ENCODE results near the gene LRFN2. TPM values are rescaled to one million over a fixed set of nuclear protein-coding genes. Genes with fewer than 3 reads are reported as not detected.

Gene LRFN2
- total and polyA plus RNA-seq, 2 experiments from 2014 or later: 0.29 to 2.5 TPM

DNA sequence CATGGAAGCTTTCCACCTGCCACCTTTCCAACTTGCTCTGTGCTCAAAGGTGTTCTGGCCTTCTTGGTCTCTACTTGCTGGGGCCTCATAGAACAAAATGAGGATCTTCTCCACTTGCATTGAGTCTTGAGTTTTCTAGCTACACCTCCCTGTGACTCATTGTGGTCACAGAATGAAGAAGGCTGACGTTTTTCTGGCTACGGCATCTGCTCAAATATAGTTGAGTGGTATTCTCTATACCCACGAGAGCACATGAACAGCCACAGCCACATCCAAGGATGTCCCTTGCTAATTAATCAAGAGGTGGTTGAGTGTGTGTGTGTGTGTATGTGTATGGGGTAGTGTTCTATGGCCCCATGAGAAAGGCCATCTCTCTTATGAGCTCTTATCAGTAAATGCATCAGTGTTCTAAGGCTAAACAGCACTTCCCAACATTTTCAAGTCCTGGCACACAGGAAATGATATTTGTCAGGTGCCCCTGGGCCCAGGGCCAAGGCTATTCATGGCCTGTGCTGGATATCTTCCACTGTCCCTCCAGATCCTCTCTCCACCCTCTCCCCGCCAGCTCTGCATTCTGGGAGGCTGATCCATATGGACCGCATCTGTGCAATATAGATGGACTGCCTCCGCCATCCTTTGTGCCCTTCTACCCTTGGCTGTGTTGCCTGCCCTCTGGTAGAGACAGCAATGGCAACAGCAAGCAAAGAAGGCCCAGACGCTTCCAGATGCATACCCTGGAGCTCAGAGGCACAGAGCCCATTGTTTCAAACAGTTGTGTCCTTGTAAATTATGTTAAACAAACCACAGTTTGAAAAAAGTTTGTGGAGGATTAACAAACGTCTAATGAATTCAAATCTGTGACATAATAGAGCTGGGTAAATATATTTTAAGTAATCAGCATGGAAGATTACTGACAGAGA, 150.2 kb downstream of the LRFN2 start:
- 0 out of 2 replicates have a peak, but pooled peaks cover 3% of the 10 kb centered on the region for H3K4me1 ChIP-seq (ENCODE audit: insufficient read depth)
- no peaks in the 10 kb centered on the region for H3F3A ChIP-seq (replicated peaks; ENCODE audit: low read depth)
- no peak overlapping the region for H2AFZ ChIP-seq
- no peak overlapping the region for H3K4me3 ChIP-seq
- no peak overlapping the region for H3K4me3 Mint-ChIP-seq
- H3K27me3 Mint-ChIP-seq (ENCODE audit: insufficient read depth, low read depth, poor library complexity): peaks cover 5% of the 10 kb centered on the region
- H3K36me3 Mint-ChIP-seq (ENCODE audit: low read depth): peaks cover 17% of the 10 kb centered on the region; the same call in 2 of the 3 replicates
- no peak overlapping the region for H3K27ac ChIP-seq (ENCODE audit: low read depth)
- peaks cover 17% of the 10 kb centered on the region for H3K9me3 Mint-ChIP-seq
- ATAC-seq: no peak
- TF ChIP-seq EZH2 (IDR thresholded peaks at IDR 0.05; ENCODE audit: low read depth, unreplicated experiment) (no peak), STAT1 (IDR thresholded peaks at IDR 0.05; ENCODE audit: unreplicated experiment) (no peak), CREB1 (CRISPR knock-in tag; IDR thresholded peaks at IDR 0.05; ENCODE audit: low read depth) (no peak), NANOG (IDR thresholded peaks at IDR 0.05; ENCODE audit: borderline replicate concordance) (no peak), ZNF331 (CRISPR knock-in tag; IDR thresholded peaks at IDR 0.05; ENCODE audit: low read depth) (no peak), POLR2AphosphoS5 (IDR thresholded peaks at IDR 0.05; ENCODE audit: low read depth) (no peak), EZH2phosphoT487 (IDR thresholded peaks at IDR 0.05; ENCODE audit: unreplicated experiment) (no peak), ZNF114 (CRISPR knock-in tag; IDR thresholded peaks at IDR 0.05) (no peak), JUNB (IDR thresholded peaks at IDR 0.05; ENCODE audit: unreplicated experiment) (no peak)
- TF ChIP-seq, protein P1, sequence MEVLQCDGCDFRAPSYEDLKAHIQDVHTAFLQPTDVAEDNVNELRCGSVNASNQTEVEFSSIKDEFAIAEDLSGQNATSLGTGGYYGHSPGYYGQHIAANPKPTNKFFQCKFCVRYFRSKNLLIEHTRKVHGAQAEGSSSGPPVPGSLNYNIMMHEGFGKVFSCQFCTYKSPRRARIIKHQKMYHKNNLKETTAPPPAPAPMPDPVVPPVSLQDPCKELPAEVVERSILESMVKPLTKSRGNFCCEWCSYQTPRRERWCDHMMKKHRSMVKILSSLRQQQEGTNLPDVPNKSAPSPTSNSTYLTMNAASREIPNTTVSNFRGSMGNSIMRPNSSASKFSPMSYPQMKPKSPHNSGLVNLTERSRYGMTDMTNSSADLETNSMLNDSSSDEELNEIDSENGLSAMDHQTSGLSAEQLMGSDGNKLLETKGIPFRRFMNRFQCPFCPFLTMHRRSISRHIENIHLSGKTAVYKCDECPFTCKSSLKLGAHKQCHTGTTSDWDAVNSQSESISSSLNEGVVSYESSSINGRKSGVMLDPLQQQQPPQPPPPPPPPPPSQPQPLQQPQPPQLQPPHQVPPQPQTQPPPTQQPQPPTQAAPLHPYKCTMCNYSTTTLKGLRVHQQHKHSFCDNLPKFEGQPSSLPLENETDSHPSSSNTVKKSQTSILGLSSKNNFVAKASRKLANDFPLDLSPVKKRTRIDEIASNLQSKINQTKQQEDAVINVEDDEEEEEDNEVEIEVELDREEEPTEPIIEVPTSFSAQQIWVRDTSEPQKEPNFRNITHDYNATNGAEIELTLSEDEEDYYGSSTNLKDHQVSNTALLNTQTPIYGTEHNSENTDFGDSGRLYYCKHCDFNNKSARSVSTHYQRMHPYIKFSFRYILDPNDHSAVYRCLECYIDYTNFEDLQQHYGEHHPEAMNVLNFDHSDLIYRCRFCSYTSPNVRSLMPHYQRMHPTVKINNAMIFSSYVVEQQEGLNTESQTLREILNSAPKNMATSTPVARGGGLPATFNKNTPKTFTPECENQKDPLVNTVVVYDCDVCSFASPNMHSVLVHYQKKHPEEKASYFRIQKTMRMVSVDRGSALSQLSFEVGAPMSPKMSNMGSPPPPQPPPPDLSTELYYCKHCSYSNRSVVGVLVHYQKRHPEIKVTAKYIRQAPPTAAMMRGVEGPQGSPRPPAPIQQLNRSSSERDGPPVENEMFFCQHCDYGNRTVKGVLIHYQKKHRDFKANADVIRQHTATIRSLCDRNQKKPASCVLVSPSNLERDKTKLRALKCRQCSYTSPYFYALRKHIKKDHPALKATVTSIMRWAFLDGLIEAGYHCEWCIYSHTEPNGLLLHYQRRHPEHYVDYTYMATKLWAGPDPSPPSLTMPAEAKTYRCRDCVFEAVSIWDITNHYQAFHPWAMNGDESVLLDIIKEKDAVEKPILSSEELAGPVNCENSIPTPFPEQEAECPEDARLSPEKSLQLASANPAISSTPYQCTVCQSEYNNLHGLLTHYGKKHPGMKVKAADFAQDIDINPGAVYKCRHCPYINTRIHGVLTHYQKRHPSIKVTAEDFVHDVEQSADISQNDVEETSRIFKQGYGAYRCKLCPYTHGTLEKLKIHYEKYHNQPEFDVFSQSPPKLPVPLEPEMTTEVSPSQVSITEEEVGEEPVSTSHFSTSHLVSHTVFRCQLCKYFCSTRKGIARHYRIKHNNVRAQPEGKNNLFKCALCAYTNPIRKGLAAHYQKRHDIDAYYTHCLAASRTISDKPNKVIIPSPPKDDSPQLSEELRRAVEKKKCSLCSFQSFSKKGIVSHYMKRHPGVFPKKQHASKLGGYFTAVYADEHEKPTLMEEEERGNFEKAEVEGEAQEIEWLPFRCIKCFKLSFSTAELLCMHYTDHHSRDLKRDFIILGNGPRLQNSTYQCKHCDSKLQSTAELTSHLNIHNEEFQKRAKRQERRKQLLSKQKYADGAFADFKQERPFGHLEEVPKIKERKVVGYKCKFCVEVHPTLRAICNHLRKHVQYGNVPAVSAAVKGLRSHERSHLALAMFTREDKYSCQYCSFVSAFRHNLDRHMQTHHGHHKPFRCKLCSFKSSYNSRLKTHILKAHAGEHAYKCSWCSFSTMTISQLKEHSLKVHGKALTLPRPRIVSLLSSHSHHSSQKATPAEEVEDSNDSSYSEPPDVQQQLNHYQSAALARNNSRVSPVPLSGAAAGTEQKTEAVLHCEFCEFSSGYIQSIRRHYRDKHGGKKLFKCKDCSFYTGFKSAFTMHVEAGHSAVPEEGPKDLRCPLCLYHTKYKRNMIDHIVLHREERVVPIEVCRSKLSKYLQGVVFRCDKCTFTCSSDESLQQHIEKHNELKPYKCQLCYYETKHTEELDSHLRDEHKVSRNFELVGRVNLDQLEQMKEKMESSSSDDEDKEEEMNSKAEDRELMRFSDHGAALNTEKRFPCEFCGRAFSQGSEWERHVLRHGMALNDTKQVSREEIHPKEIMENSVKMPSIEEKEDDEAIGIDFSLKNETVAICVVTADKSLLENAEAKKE (CRISPR knock-in tag; IDR thresholded peaks at IDR 0.05): no peak
- TF ChIP-seq, protein P2, sequence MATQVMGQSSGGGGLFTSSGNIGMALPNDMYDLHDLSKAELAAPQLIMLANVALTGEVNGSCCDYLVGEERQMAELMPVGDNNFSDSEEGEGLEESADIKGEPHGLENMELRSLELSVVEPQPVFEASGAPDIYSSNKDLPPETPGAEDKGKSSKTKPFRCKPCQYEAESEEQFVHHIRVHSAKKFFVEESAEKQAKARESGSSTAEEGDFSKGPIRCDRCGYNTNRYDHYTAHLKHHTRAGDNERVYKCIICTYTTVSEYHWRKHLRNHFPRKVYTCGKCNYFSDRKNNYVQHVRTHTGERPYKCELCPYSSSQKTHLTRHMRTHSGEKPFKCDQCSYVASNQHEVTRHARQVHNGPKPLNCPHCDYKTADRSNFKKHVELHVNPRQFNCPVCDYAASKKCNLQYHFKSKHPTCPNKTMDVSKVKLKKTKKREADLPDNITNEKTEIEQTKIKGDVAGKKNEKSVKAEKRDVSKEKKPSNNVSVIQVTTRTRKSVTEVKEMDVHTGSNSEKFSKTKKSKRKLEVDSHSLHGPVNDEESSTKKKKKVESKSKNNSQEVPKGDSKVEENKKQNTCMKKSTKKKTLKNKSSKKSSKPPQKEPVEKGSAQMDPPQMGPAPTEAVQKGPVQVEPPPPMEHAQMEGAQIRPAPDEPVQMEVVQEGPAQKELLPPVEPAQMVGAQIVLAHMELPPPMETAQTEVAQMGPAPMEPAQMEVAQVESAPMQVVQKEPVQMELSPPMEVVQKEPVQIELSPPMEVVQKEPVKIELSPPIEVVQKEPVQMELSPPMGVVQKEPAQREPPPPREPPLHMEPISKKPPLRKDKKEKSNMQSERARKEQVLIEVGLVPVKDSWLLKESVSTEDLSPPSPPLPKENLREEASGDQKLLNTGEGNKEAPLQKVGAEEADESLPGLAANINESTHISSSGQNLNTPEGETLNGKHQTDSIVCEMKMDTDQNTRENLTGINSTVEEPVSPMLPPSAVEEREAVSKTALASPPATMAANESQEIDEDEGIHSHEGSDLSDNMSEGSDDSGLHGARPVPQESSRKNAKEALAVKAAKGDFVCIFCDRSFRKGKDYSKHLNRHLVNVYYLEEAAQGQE (IDR thresholded peaks at IDR 0.05; ENCODE audit: unreplicated experiment): no peak
- TF ChIP-seq, protein P3, sequence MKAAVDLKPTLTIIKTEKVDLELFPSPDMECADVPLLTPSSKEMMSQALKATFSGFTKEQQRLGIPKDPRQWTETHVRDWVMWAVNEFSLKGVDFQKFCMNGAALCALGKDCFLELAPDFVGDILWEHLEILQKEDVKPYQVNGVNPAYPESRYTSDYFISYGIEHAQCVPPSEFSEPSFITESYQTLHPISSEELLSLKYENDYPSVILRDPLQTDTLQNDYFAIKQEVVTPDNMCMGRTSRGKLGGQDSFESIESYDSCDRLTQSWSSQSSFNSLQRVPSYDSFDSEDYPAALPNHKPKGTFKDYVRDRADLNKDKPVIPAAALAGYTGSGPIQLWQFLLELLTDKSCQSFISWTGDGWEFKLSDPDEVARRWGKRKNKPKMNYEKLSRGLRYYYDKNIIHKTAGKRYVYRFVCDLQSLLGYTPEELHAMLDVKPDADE (IDR thresholded peaks at IDR 0.05): no peak
- TF ChIP-seq, protein P4, sequence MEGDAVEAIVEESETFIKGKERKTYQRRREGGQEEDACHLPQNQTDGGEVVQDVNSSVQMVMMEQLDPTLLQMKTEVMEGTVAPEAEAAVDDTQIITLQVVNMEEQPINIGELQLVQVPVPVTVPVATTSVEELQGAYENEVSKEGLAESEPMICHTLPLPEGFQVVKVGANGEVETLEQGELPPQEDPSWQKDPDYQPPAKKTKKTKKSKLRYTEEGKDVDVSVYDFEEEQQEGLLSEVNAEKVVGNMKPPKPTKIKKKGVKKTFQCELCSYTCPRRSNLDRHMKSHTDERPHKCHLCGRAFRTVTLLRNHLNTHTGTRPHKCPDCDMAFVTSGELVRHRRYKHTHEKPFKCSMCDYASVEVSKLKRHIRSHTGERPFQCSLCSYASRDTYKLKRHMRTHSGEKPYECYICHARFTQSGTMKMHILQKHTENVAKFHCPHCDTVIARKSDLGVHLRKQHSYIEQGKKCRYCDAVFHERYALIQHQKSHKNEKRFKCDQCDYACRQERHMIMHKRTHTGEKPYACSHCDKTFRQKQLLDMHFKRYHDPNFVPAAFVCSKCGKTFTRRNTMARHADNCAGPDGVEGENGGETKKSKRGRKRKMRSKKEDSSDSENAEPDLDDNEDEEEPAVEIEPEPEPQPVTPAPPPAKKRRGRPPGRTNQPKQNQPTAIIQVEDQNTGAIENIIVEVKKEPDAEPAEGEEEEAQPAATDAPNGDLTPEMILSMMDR (conservative IDR thresholded peaks at IDR 0.05; ENCODE audit: low read depth in 2 of 2): no peak
- H3K27me3 ChIP-seq (ENCODE audit: insufficient read depth): no peaks in the 10 kb centered on the region
- no peaks in the 10 kb centered on the region for H4K20me1 ChIP-seq (replicated peaks; ENCODE audit: insufficient read depth)
- H3K4me2 ChIP-seq: no peak overlapping the region
- peaks cover 12% of the 10 kb centered on the region for H3K4me1 Mint-ChIP-seq
- H3K79me2 ChIP-seq (replicated peaks; ENCODE audit: insufficient read depth): no peaks in the 10 kb centered on the region
- DNase-seq (ENCODE audit: low spot score): no peak
- H3K36me3 ChIP-seq (ENCODE audit: insufficient read depth): no peaks in the 10 kb centered on the region
- 0 out of 2 replicates have a peak, but pooled peaks cover 3% of the 10 kb centered on the region for H3K9me2 ChIP-seq (ENCODE audit: insufficient read depth)
- H3K27ac Mint-ChIP-seq: no peak overlapping the region

All from GM23338 (cell line).